Stomach (tissue), 9 donors: ENCODE measurements around the gene TYW5. TPM values are rescaled to one million over a fixed set of nuclear protein-coding genes. Genes with fewer than 3 reads are reported as not detected.

Experiments
- DNase-seq, 2 donors: peaks; one replicate each; pipeline versions ENCODE4 v3.0.0 to v3.0.0-alpha.2; 2013 to 2019
- H3K27ac ChIP-seq, 5 donors: fragments of 200-600 bp in 4 of 5; sonication (generic) in 4 of 5; one replicate each; pipeline ENCODE4 v1.5.1; 2013 to 2019; ENCODE audit warnings: mild to moderate bottlenecking in 1 of 5, moderate library complexity in 1 of 5
- H3K27me3 ChIP-seq, 3 donors: fragments of 200-600 bp; sonication (generic); one replicate each; pipeline ENCODE4 v1.5.1; 2017 to 2019; ENCODE audit warnings: mixed run types in 1 of 3
- H3K36me3 ChIP-seq, 4 donors: fragments of 200-600 bp; sonication (generic); 1 replicate in 3 of 4; 2 replicates in 1 of 4; pipeline ENCODE4 v1.5.1; 2016 to 2019
- H3K4me1 ChIP-seq, 4 donors: fragments of 200-600 bp; sonication (generic); one replicate each; pipeline ENCODE4 v1.5.1; 2016 to 2019
- H3K4me3 ChIP-seq, 4 donors: fragments of 200-600 bp; sonication (generic) in 3 of 4; one replicate each; pipeline ENCODE4 v1.5.1; 2016 to 2019; ENCODE audit warnings: mild to moderate bottlenecking in 1 of 4
- H3K9me3 ChIP-seq, 4 donors: fragments of 200-600 bp; sonication (generic); one replicate each; pipeline ENCODE4 v1.5.1; 2016 to 2019
- CTCF ChIP-seq, 7 experiments: fragments of 450-650 bp in 4 of 7; fragments of 200-600 bp in 3 of 7; sonication (generic) in 3 of 7; IDR thresholded peaks; one replicate each; pipeline ENCODE4 v1.5.1; 2016 to 2019; ENCODE audit warnings: antibody characterized with exemption in 7 of 7, control low read depth in 2 of 7, mild to moderate bottlenecking in 1 of 7
- EP300 ChIP-seq: sonication (generic); formaldehyde crosslinking; IDR thresholded peaks from one replicate; pipeline ENCODE4 v1.6.1; 2017; ENCODE audit warnings: antibody characterized with exemption
- POLR2A ChIP-seq, 4 donors: fragments of 450-650 bp; IDR thresholded peaks; one replicate each; pipeline ENCODE4 v1.6.1; 2016; ENCODE audit warnings: antibody characterized with exemption in 4 of 4, control low read depth in 2 of 4, mild to moderate bottlenecking in 1 of 4, moderate library complexity in 1 of 4
- POLR2AphosphoS5 ChIP-seq, 3 donors: sonication (generic); formaldehyde crosslinking; IDR thresholded peaks; one replicate each; pipeline ENCODE4 v1.6.1; 2016; ENCODE audit warnings: antibody characterized with exemption in 3 of 3
- WGBS, 5 donors: extraction: QIAGEN DNeasy Blood & Tissue Kit in 3 of 5; methylation state at CpG; one replicate each; pipeline versions ENCODE4 v1.1.5 to v1.1.7; 2013 to 2018; 5-methylcytosine and 5-hydroxymethylcytosine counted together
- intact Hi-C: fragments of 100-400 bp; cut with DNase I; formaldehyde crosslinking; loops from one replicate; pipeline ENCODE4 v1.15.1; 2023; ENCODE audit warnings: low total_unique reads
- polyA plus RNA-seq, 3 donors: library from polyadenylated mRNA; stranded (reverse); fragments of 200-250 nt; gene quantifications; one replicate each; pipeline ENCODE4 v1.2.3, GENCODE V29; 2013
- total RNA-seq, 5 donors: library from RNA; depleted of rRNA; stranded (reverse); fragments of >200 nt; gene quantifications; one replicate each; pipeline versions ENCODE4 v1.1.0 to v1.2.3, GENCODE V29; 2014 to 2016
- donor health status: healthy with polysubstance abuse.
- donor health status: Bipolar disorder and iron deficiency.
- donor health status: healthy.

TYW5 gene
- total and polyA plus RNA-seq, 8 donors: 1.2 to 25.3 (median 3.8) TPM

DNA sequence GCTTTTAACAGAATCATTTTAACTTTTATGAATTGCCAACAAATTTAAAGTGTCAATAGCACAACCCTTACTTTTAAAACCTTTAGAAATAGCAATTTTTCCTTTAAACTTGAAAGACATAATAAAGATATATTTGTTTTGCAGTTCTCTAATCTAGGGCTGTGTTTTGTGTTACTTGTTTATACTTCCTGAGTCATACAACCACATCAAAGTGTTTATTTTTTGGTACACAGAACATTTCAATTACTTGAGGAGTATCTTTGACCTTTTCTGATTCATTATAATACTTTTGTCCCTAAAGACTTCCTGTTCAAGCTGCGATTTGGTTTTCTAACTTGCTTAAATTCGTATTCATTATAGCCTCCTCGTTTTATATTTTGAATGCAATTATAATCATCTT, 21.8 kb downstream of the TYW5 start:
- intact Hi-C loops: no loop called here
- 54 to 66% (median 61%) methylated on average over 3 of the region's 3 CpGs for WGBS, 5 donors
- Histone ChIP-seq H3K4me3 (no peak overlapping the region), H3K27ac (no peak overlapping the region), H3K4me1 (no peaks in the 10 kb centered on the region), H3K27me3 (no peaks in the 10 kb centered on the region), H3K36me3 (peaks cover 11 to 79% (median 68%) of the 10 kb centered on the region in 4 donors), H3K9me3 (no peaks in the 10 kb centered on the region)
- TF ChIP-seq POLR2AphosphoS5 (IDR thresholded peaks at IDR 0.05) (no peak), POLR2A (IDR thresholded peaks at IDR 0.05) (no peak), CTCF (IDR thresholded peaks at IDR 0.05) (no peak), EP300 (no peak)
- no peak for DNase-seq

- no peak for DNase-seq
- TF ChIP-seq POLR2A (IDR thresholded peaks at IDR 0.05) (no peak), EP300 (no peak), POLR2AphosphoS5 (IDR thresholded peaks at IDR 0.05) (no peak), CTCF (IDR thresholded peaks at IDR 0.05) (no peak)
- Histone ChIP-seq H3K9me3 (no peaks in the 10 kb centered on the region), H3K36me3 (peaks cover 11 to 68% (median 59%) of the 10 kb centered on the region in 4 donors), H3K4me1 (no peaks in the 10 kb centered on the region), H3K27ac (no peak overlapping the region), H3K27me3 (no peaks in the 10 kb centered on the region), H3K4me3 (no peak overlapping the region)
- 73 to 86% (median 75%) methylated on average over 4 of the region's 4 CpGs for WGBS, 5 donors
- intact Hi-C loops: no loop called here
Measured at GRCh38 chr2:199932312-199932855, 22.9 kb downstream of the TYW5 start.

- TF ChIP-seq POLR2A (IDR thresholded peaks at IDR 0.05) (no peak), POLR2AphosphoS5 (IDR thresholded peaks at IDR 0.05) (no peak), CTCF (IDR thresholded peaks at IDR 0.05) (no peak), EP300 (no peak)
- H3K4me1 ChIP-seq: no peaks in the 10 kb centered on the region
- H3K9me3 ChIP-seq: no peaks in the 10 kb centered on the region
- no peak overlapping the region for H3K27ac ChIP-seq
- peaks cover 11 to 46% (median 40%) of the 10 kb centered on the region in 4 donors for H3K36me3 ChIP-seq
- H3K4me3 ChIP-seq: no peak overlapping the region
- intact Hi-C loops: no loop called here
- H3K27me3 ChIP-seq: no peaks in the 10 kb centered on the region
- 57 to 73% (median 67%) methylated on average over 2 of the region's 2 CpGs for WGBS, 5 donors
- DNase-seq: no peak
Measured at GRCh38 chr2:199929262-199929661, 26.0 kb downstream of the TYW5 start.

DNA sequence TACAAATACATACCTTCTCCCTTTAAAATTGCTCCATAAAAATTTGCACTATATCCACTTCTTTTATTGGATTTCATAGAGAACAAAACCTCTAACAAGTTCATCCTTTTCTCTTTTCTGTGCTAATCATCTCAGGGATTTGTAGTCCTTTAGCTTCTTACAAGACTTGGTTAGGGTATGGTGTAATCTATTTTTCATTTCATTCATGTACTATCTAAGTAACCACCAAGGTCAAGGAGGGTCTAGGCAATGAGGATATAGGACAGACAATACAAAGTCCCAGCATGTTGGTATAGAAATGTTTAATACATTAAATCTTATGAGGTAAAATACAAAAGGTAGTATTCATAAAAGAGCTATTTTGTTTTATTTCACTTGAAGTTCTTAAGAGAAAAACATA, 26.7 kb downstream of the TYW5 start:
- no peak for DNase-seq
- H3K27me3 ChIP-seq: no peaks in the 10 kb centered on the region
- H3K4me3 ChIP-seq: no peak overlapping the region
- peaks cover 11 to 45% (median 40%) of the 10 kb centered on the region in 4 donors for H3K36me3 ChIP-seq
- H3K4me1 ChIP-seq: no peaks in the 10 kb centered on the region
- intact Hi-C loops: no loop called here
- no peaks in the 10 kb centered on the region for H3K9me3 ChIP-seq
- H3K27ac ChIP-seq: no peak overlapping the region
- no peak for TF ChIP-seq POLR2AphosphoS5 (IDR thresholded peaks at IDR 0.05)
- no peak for TF ChIP-seq POLR2A (IDR thresholded peaks at IDR 0.05)
- TF ChIP-seq CTCF (IDR thresholded peaks at IDR 0.05): no peak
- no peak for TF ChIP-seq EP300
